ENCODE data around the gene CCN5. TPM values are rescaled to one million over a fixed set of nuclear protein-coding genes. Genes with fewer than 3 reads are reported as not detected.

Gene CCN5
- total and polyA plus RNA-seq, 2 of the 13 experiments (the other 11 are each of a cell fraction or from before 2014, with no cell fraction given), result 0.12 TPM; not detected in 1

GRCh38 chr20:44701118-44701857, 13.9 kb upstream of the CCN5 start:
- Histone ChIP-seq H3K79me2 (ENCODE audit: insufficient read depth, low read length) (no peaks in the 10 kb centered on the region), H3K9me3 (ENCODE audit: low read length) (no peaks in the 10 kb centered on the region), H3K9ac (ENCODE audit: insufficient read depth, low read depth, low read length) (no peak overlapping the region), H3K27me3 (ENCODE audit: control insufficient read depth in 1 of 2, insufficient read depth in 2 of 2, low read length in 2 of 2) (peaks cover 4 to 26% of the 10 kb centered on the region in 2 experiments; a peak in 3 of 5 replicates), H3K27ac (ENCODE audit: extremely low read length, insufficient read depth, low read length) (no peak overlapping the region), H3K36me3 (replicated peaks in 1 of 2; ENCODE audit: control insufficient read depth in 1 of 2, insufficient read depth in 2 of 2, low read length in 2 of 2) (no peaks in the 10 kb centered on the region), H3K4me2 (ENCODE audit: low read depth, low read length) (no peak overlapping the region), H2AFZ (ENCODE audit: low read length) (no peak overlapping the region), H3K4me1 (ENCODE audit: insufficient read depth, low read length) (peaks cover 8% of the 10 kb centered on the region; the same call in 1 of the 2 replicates), H4K20me1 (ENCODE audit: insufficient read depth, low read length) (no peaks in the 10 kb centered on the region), H3K4me3 (replicated peaks in 1 of 3; ENCODE audit: insufficient read depth in 1 of 3, low read depth in 2 of 3, low read length in 3 of 3) (no peak overlapping the region)
- FAIRE-seq (no peak), ATAC-seq (peak; percentile 19; the same call in 2 of the 3 replicates), DNase-seq (ENCODE audit: low spot score) (peak; percentile 41)
- 36% methylated on average over 15 of the region's 15 CpGs for WGBS (ENCODE audit: low lambda C conversion rate)
- in situ Hi-C loops (cut with HindIII; ENCODE audit: extremely low pct_ligation_motif_present, low pct_unique_long_range_greater_than_20kb) (no loop called here), intact Hi-C loops (cut with micrococcal nuclease; ENCODE audit: unreplicated experiment) (no loop called here)
- POLR2A ChIA-PET, result no interaction called here
- BruUV-seq (replicated peaks), result no TSS peak
- CTCF ChIA-PET (ENCODE audit: low intra/inter-chr PET ratio, low total read pairs), result no interaction called here
- TF ChIP-seq SKIL (CRISPR knock-in tag; IDR thresholded peaks at IDR 0.05; ENCODE audit: borderline replicate concordance), result no peak
- no peak for TF ChIP-seq RFX1 (IDR thresholded peaks at IDR 0.05)
- TF ChIP-seq ZNF276 (CRISPR knock-in tag; IDR thresholded peaks at IDR 0.05; ENCODE audit: low read depth), result no peak
- no peak for TF ChIP-seq ZNF841 (CRISPR knock-in tag; IDR thresholded peaks at IDR 0.05; ENCODE audit: borderline replicate concordance)
- TF ChIP-seq CHD4 (IDR thresholded peaks at IDR 0.05; ENCODE audit: borderline replicate concordance, low read length), result no peak
- peak; percentile 40; the same call in 1 of the 2 replicates for TF ChIP-seq ARID5B (CRISPR knock-in tag; IDR thresholded peaks at IDR 0.05)
- no peak for TF ChIP-seq EEA1 (CRISPR knock-in tag; IDR thresholded peaks at IDR 0.05; ENCODE audit: borderline replicate concordance)
- no peak for TF ChIP-seq ZNF672 (CRISPR knock-in tag; IDR thresholded peaks at IDR 0.05)
- peak; percentile 24; the same call in 1 of the 2 replicates for TF ChIP-seq FOXK1 (CRISPR knock-in tag; IDR thresholded peaks at IDR 0.05; ENCODE audit: borderline replicate concordance, low read depth)
- TF ChIP-seq LBX2 (CRISPR knock-in tag; IDR thresholded peaks at IDR 0.05; ENCODE audit: borderline replicate concordance), result no peak
